GM15510 (cell line): Measurements from ENCODE around the gene ZDHHC11.

Experiments used
- POLR2A ChIP-seq: IDR thresholded peaks from 3 replicates; pipeline ENCODE4 v1.6.1; 2011; ENCODE audit warnings: borderline replicate concordance; ENCODE audit not compliant: insufficient read length; ENCODE audit errors: extremely low read depth

ZDHHC11 gene

DNA sequence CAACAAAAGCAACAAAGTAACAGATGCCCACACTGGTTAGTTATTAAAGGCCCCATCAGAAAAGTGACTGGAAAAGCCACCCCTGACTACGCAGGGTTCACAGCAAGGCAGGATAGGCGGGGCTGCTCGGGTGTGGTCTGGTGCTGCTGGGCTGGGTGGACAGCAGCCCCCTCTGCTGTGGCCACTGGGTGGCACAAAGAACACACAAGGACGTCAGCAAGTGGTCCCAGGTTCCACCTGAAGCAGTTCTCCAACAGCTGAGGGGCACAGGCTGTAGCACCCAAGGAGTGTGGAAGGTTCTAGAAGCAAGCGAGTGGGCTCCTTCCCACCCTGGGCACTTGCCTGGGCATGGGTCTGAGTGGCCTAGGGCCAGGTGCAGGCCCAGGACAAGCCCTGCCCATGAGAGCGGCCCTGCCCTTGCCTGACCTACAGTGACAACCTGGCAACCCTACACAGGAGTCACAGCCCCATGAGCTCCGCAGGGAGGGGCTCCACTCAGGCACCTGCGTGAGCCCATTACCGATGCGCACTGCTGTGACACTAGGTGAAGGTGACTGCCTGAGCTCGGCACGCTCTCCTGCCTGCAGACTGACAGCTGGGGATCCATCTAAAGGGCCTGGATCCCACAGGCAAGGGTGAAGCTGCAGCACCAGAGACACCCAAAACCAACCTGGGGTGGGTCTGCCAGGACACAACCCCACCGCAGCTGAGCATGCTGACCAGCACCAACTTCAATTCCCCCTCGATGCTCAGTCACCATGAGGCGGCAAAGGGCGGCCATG, 33.8 kb upstream of the ZDHHC11 start:
- TF ChIP-seq POLR2A: no peak

- TF ChIP-seq POLR2A: no peak
Measured at GRCh38 chr5:883475-884181, 32.8 kb upstream of the ZDHHC11 start.

DNA sequence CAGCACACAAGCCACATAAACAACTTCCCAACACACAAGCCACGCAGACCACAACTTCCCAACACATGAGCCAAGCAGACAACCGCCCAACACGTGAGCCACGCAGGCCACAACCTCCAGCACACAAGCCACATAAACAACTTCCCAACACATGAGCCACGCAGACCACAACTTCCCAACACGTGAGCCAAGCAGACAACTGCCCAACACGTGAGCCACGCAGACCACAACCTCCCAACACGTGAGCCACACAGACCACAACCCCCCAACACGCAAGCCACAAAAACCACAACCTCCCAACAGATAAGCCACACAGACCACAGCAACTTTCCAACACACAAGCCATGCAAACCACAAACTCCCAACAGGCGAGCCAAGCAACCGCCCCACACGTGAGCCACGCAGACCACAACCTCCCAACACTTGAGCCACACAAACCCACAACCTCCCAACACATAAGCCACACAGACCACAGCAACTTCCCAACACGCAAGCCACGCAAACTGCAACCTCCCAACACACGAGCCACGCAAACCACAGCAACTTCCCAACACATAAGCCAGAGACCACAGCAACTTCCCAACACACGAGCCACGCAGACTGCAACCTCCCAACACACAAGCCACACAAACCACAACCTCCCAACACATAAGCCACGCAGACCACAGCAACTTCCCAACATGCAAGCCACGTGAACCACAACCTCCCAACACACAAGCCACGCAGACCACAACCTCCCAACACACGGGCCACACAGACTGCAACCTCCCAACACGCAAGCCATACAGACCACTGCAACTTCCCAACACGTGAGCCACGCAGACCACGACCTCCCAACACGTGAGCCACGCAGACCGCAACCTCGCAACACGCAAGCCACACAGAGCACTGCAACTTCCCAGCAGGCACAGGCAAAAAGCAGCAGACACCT, 31.7 kb upstream of the ZDHHC11 start:
- no peak for TF ChIP-seq POLR2A

DNA sequence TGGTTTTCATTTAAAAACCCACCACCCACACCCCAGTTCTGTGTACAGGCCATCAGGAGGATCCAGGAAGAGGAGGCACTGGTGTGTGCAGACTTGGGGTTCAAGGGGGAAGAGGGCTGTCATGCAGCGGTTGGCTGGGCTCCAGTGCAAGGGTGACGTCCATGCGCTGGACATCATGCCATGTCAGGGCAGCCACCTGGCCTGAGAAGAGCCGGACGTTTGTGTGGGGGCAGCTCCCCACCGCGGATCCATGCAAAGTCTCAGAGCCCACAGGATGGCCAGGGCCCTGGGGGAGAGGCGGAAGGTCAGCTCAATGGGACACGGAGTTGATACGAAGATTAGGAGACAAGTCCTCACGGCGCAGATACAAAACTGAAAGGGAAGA, 30.8 kb upstream of the ZDHHC11 start:
- TF ChIP-seq POLR2A: no peak

DNA sequence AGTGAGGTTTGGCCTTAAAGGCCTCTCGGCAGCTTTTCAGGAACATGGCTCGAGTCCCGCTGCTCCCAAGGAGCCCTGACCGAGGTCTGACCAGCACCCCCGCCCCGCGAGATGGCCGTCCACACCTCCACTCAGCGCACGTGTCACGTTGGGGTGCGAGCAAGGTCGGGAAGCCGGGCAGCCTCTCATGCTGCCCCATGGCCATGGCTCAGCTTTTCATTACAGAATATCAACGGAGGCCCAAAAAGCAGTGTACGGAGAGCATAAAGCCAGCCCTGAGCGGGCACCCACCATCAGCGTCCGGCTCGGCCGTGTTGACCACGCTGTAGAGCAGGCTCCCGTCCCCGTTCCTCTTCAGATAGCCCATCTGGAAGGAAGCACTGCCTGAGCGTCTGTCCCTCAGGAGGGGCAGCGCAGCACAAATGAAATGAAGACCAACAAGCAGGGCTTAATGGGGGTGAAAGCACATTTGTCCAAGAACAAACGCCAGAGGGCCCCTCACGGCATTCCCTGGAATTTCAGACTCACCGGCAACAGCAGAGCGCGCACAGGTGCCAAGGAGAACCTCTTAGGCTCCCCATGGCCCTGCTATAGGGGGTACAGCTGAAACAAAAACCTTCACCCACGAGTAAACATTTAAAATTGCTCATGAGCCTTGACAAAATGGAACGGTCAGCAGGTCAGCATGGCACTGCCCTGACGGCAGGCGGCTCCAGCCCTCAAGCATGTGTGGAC, 30.2 kb upstream of the ZDHHC11 start:
- no peak for TF ChIP-seq POLR2A

- no peak for TF ChIP-seq POLR2A
Measured at GRCh38 chr5:878125-878524, 27.3 kb upstream of the ZDHHC11 start.

DNA sequence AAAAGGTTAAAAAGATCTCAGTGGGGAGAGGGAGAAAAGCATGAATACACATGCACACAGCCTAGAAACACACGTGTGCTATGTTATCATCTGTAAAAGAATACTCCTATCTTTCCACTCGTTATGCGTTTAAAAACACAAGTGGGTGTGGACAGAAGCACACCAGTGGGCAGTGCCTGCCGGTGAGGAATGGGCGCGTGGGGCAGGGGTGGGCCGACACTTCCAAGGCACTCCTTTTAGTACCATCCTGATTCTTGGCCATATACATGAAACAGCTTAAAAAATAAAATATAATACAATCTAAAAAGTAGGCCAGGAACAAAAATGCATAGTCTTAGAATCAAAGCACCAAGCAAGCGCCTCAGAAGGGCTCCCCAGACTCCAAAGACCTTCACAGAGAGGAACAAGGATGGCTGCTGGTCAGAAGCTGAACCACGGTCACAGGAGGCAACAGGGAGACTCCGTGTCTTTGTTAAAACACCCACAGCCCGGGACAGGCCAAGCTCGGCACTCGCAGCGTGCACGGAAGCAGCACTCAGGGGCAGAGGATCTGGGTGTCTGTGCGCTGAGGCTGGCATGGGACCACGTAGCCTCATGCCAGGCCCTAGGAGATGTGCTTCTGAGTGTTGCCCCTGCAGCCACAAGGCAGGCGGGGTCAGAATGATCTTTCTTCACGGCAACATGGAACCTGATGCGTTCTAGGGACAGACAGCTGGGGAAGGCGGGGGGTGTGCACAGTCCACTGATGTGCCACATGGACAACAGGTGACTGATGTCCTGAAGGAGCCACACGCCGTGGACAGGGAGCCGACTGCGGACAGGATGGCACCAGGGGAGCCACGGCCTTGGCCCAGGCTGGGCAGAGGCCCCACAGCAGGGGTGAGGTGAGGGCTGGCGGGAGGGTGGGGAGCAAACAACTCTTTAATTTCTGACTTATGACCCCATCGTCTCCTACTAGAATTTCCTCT, 25.9 kb upstream of the ZDHHC11 start:
- no peak for TF ChIP-seq POLR2A

DNA sequence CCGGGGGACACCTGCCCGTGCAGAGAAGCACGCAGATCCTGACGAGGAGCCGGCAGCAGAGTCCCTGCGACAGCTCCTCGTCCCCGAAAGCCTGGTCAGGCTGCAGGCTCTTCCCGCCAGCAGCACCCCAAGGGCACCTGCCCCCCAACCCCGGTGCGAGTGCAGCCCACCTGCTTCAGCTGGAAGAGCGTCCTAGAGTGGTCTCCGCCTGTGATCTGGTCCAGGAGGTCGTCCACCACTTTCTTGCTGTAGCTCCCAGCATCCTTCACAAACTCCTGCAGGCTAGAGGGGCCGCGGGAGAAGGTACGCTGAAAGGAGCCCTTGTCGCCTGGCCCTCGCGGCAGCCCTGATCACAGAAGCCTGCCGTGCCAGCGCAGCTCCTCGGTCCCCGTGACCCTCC, 25.1 kb upstream of the ZDHHC11 start:
- no peak for TF ChIP-seq POLR2A

DNA sequence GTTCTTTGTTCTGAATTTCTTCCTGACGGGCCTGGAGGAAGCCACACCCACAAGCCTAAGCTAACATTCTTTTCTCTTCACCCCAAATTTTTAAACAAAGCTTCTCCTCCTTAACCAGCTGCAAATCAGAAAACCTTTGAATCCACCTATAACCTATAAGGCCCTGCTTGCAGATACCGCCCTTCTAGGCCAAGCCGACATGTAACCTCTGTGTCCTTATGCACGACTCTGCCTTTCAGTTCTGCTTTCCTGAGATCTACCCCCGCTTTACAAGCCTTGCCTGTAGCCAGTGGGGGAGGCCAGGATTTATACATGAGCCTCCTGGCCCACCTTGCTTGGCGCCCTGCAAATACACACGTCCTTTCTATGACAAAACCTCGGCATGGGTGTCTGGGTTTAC, 22.5 kb upstream of the ZDHHC11 start:
- TF ChIP-seq POLR2A: no peak

DNA sequence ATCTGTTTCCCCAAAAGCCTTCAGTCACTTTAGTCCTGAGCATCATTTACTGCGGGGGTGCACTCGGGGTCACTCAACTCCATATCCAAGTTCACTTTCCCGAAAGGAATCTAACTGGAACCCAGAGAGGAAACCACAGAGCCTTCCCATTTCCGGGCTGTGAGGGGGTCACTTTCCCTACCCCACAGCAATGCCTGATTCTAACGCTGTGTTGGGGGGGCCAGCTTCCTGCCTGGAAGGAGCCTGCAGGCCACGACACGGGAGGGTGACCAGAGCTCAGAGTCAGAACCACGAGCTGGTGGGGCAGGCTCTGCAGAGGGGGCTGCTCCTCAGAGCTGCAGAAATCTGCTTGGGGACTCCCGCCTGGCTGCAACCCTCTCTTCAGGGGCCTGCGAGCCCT, 21.5 kb upstream of the ZDHHC11 start:
- no peak for TF ChIP-seq POLR2A

GRCh38 chr5:871596-872298, 21.0 kb upstream of the ZDHHC11 start:
- TF ChIP-seq POLR2A: no peak

DNA sequence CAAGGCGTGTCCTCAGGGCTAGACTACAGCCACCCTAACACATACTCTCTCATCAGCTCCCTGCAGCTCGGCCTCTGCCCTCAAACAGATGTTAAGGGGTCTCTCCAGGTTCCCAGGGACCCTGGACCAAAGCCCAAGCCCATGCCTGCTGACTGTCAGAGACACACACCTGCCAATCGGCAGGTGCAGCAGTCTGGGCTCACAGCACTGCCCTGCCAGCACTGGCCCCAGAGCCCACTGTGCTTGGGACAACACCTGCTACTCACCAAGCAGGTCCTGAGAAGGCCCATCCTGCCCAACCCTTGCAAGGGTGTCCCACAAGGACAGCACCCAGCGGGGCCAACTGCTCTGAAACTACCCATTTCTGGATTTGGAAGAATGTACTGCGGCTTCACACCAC, 20.2 kb upstream of the ZDHHC11 start:
- no peak for TF ChIP-seq POLR2A
